Esophagus squamous epithelium (tissue), 4 donors: ENCODE data around the gene CASTOR1.

Source experiments
- CTCF ChIP-seq, 6 experiments: fragments of 450-650 bp in 4 of 6; fragments of 200-600 bp in 2 of 6; sonication (generic) in 2 of 6; IDR thresholded peaks; one replicate each; pipeline ENCODE4 v1.5.1; 2016 to 2019; ENCODE audit warnings: antibody characterized with exemption in 6 of 6, mild to moderate bottlenecking in 4 of 6, moderate library complexity in 4 of 6
- POLR2A ChIP-seq, 4 donors: fragments of 450-650 bp; IDR thresholded peaks; one replicate each; pipeline ENCODE4 v1.6.1; 2017; ENCODE audit warnings: antibody characterized with exemption in 4 of 4, mild to moderate bottlenecking in 4 of 4, moderate library complexity in 3 of 4

- TF ChIP-seq CTCF (IDR thresholded peaks at IDR 0.05) (no peak), POLR2A (IDR thresholded peaks at IDR 0.05) (no peak)
Measured at GRCh38 chr22:30244066-30244465, 45.2 kb downstream of the CASTOR1 start.
